HepG2 (cell line): Measurements from ENCODE around the gene TRIM31. TPM values are rescaled to one million over a fixed set of nuclear protein-coding genes. Genes with fewer than 3 reads are reported as not detected.

Experiments used
- ATAC-seq: fragments of 200-7000 bp; cut with Tn5 transposase; 3 replicates; pipeline ENCODE4 v1.9.1; 2020; ENCODE audit warnings: mild to moderate bottlenecking, moderate library complexity
- BruUV-seq: library from RNA; stranded (reverse); fragments of 400-500 nt; replicated peaks from 2 replicates; lab custom pipeline; 2021; lab: Mats Ljungman, UMichigan
- CTCF ChIA-PET: fragments of 300-600 bp; formaldehyde crosslinking; extraction: SDS; loops from one replicate; lab custom pipeline; 2021; ENCODE audit warnings: low total read pairs, inconsistent platforms, low intra/inter-chr PET ratio; lab: Yijun Ruan, JAX
- POLR2A ChIA-PET: fragments of 350-600 bp; sonication (Branson Sonifier 250); formaldehyde crosslinking; loops from one replicate; lab custom pipeline; 2020; ENCODE audit warnings: antibody characterized with exemption, inconsistent platforms; lab: Yijun Ruan, JAX
- DNase-seq: peaks from one replicate; pipeline ENCODE4 v3.0.0-alpha.2; 2015; ENCODE audit warnings: low spot score
- FAIRE-seq: peaks from 3 replicates; lab custom pipeline; 2011; peaks lifted over from hg19 to GRCh38; lab: Jason Lieb, UNC
- H2AFZ ChIP-seq: one replicate; pipeline ENCODE4 v1.6.1; 2011; ENCODE audit warnings: low read length, inconsistent platforms
- H3K27ac ChIP-seq: fragments of 300-600 bp; 3 replicates; pipeline ENCODE4 v1.8.0; 2011; ENCODE audit warnings: mixed run types, mild to moderate bottlenecking, mixed read lengths, low read length, inconsistent platforms; ENCODE audit not compliant: insufficient read depth; ENCODE audit errors: extremely low read length
- H3K27me3 ChIP-seq, 2 experiments: fragments of 200-600 bp in 1 of 2; 2 replicates in 1 of 2; 3 replicates in 1 of 2; pipeline versions ENCODE4 v1.6.0 to v1.8.0; 2011; ENCODE audit warnings: low read length in 2 of 2, mild to moderate bottlenecking in 2 of 2, moderate library complexity in 2 of 2, inconsistent platforms in 1 of 2; ENCODE audit not compliant: insufficient read depth in 2 of 2, control insufficient read depth in 1 of 2
- H3K36me3 ChIP-seq, 2 experiments: fragments of 200-600 bp in 1 of 2; replicated peaks in 1 of 2; 2 replicates in 1 of 2; 3 replicates in 1 of 2; pipeline versions ENCODE4 v1.5.1 to v1.8.0; 2011; ENCODE audit warnings: low read length in 2 of 2, inconsistent platforms in 1 of 2; ENCODE audit not compliant: insufficient read depth in 2 of 2, control insufficient read depth in 1 of 2
- H3K4me1 ChIP-seq: 2 replicates; pipeline ENCODE4 v1.5.1; 2012; ENCODE audit warnings: low read length, inconsistent platforms; ENCODE audit not compliant: insufficient read depth
- H3K4me2 ChIP-seq: 2 replicates; pipeline ENCODE4 v1.6.0; 2011; ENCODE audit warnings: low read depth, low read length, inconsistent platforms
- H3K4me3 ChIP-seq, 3 experiments: fragments of 200-600 bp in 1 of 3; sonication (generic), shearing (Covaris generic) in 1 of 3; replicated peaks in 1 of 3; 2 replicates each; pipeline ENCODE4 v1.5.1; 2011 to 2016; ENCODE audit warnings: low read length in 3 of 3, inconsistent platforms in 2 of 3, low read depth in 2 of 3, mild to moderate bottlenecking in 2 of 3, control low read depth in 1 of 3, mixed read lengths in 1 of 3; ENCODE audit not compliant: insufficient read depth in 1 of 3
- H3K79me2 ChIP-seq: one replicate; pipeline ENCODE4 v1.6.1; 2011; ENCODE audit warnings: low read length, inconsistent platforms; ENCODE audit not compliant: insufficient read depth
- H3K9ac ChIP-seq: 2 replicates; pipeline ENCODE4 v1.6.0; 2011; ENCODE audit warnings: mild to moderate bottlenecking, low read depth, low read length, inconsistent platforms; ENCODE audit not compliant: insufficient read depth
- H3K9me3 ChIP-seq: 2 replicates; pipeline ENCODE4 v1.5.1; 2012; ENCODE audit warnings: mild to moderate bottlenecking, low read length
- H4K20me1 ChIP-seq: 2 replicates; pipeline ENCODE4 v1.6.0; 2011; ENCODE audit warnings: inconsistent platforms, mild to moderate bottlenecking, low read length, moderate library complexity; ENCODE audit not compliant: insufficient read depth
- CEBPB ChIP-seq: IDR thresholded peaks from 2 replicates; pipeline ENCODE4 v1.6.1; 2011; ENCODE audit warnings: low read depth, low read length, improper control_type of control experiment, borderline replicate concordance
- DMTF1 ChIP-seq: sonication (generic); formaldehyde crosslinking; IDR thresholded peaks from 2 replicates; pipeline ENCODE4 v1.4.0; 2020; ENCODE audit warnings: mild to moderate bottlenecking, missing genetic modification reagents
- NPAS2 ChIP-seq: sonication (generic); formaldehyde crosslinking; IDR thresholded peaks from 2 replicates; pipeline ENCODE4 v1.8.0; 2022; ENCODE audit warnings: mild to moderate bottlenecking, missing genetic modification reagents, borderline replicate concordance
- POLR2AphosphoS5 ChIP-seq: IDR thresholded peaks from 2 replicates; pipeline ENCODE4 v1.6.1; 2012; ENCODE audit warnings: low read depth, low read length
- TOE1 ChIP-seq: sonication (generic); formaldehyde crosslinking; IDR thresholded peaks from 2 replicates; pipeline ENCODE4 v1.4.0; 2020; ENCODE audit warnings: mild to moderate bottlenecking, missing genetic modification reagents
- ZBTB14 ChIP-seq: sonication (generic); formaldehyde crosslinking; IDR thresholded peaks from 2 replicates; pipeline ENCODE4 v1.4.0; 2020; ENCODE audit warnings: missing genetic modification reagents
- ZBTB42 ChIP-seq: sonication (generic); formaldehyde crosslinking; IDR thresholded peaks from 2 replicates; pipeline ENCODE4 v1.5.0; 2020; ENCODE audit warnings: mild to moderate bottlenecking, missing genetic modification reagents
- ZNF225 ChIP-seq: sonication (generic); formaldehyde crosslinking; IDR thresholded peaks from 2 replicates; pipeline ENCODE4 v1.4.0; 2020; ENCODE audit warnings: mild to moderate bottlenecking, missing genetic modification reagents
- ZNF567 ChIP-seq: sonication (generic); formaldehyde crosslinking; IDR thresholded peaks from 2 replicates; pipeline ENCODE4 v1.8.1; 2023; ENCODE audit warnings: mild to moderate bottlenecking, missing genetic modification reagents, borderline replicate concordance
- ZSCAN9 ChIP-seq: IDR thresholded peaks from 2 replicates; pipeline ENCODE4 v1.6.1; 2016; ENCODE audit warnings: borderline replicate concordance
- WGBS: methylation state at CpG from one replicate; pipeline ENCODE4 v1.1.6; 2017; ENCODE audit warnings: low lambda C conversion rate; 5-methylcytosine and 5-hydroxymethylcytosine counted together
- in situ Hi-C: cut with HindIII; loops from 2 replicates; pipeline ENCODE4 v1.10.0; 2017; ENCODE audit warnings: low pct_unique_long_range_greater_than_20kb; ENCODE audit not compliant: extremely low pct_ligation_motif_present
- intact Hi-C: fragments of 100-400 bp; cut with micrococcal nuclease; formaldehyde crosslinking; loops from one replicate; pipeline ENCODE4 v1.10.0; 2022; ENCODE audit not compliant: unreplicated experiment
- polyA plus RNA-seq, 8 experiments: library from polyadenylated mRNA; depleted of rRNA in 3 of 8; stranded (reverse) in 7 of 8; unstranded in 1 of 8; fragments of >200 nt; fragmentation: Illumina TruSeq in 4 of 8; extraction: Trizol in 4 of 8; gene quantifications; 2 replicates each; pipeline versions ENCODE4 v1.2.1 to v1.2.3, GENCODE V29; 2011 to 2016; ENCODE audit warnings: low read depth in 4 of 8, missing spikeins in 1 of 8, mixed read lengths in 1 of 8; ENCODE audit not compliant: insufficient read depth in 1 of 8
- total RNA-seq, 5 experiments: library from RNA; depleted of rRNA; stranded (reverse); fragments of >200 nt; fragmentation: Illumina TruSeq; extraction: Trizol; gene quantifications; 2 replicates each; pipeline ENCODE4 v1.2.3, GENCODE V29; 2016; ENCODE audit warnings: low read depth in 1 of 5
- TF ChIP-seq, protein P1 (sequence below): sonication (generic); formaldehyde crosslinking; IDR thresholded peaks from 2 replicates; pipeline ENCODE4 v1.5.0; 2020; ENCODE audit warnings: mild to moderate bottlenecking, missing genetic modification reagents

The TRIM31 gene
- total and polyA plus RNA-seq, 2 of the 13 experiments (the other 11 are each of a cell fraction or from before 2014, with no cell fraction given), result 0.13 to 0.51 TPM

DNA sequence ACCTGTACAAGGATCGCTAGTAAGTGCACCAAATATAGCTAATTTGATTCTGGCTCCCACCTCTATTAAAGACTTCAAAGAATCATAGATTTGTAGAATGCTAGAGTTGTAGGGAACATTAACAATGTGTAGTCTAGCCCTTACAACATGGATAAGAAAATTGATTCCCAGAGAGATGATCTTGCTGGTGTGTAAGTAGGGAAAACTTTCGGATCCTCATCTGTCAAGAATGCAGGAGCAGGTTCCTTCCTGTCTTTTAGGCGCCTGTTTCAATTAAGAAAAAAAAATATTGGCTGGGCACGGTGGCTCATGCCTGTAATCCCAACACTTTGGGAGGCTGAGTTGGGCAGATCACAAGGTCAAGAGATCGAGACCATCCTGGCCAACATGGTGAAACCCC, 25.0 kb downstream of the TRIM31 start:
- Histone ChIP-seq H3K4me1 (peaks cover 19% of the 10 kb centered on the region), H3K4me3 (no peak overlapping the region), H3K36me3 (no peaks in the 10 kb centered on the region), H2AFZ (no peak overlapping the region), H3K9me3 (no peaks in the 10 kb centered on the region), H3K79me2 (no peaks in the 10 kb centered on the region), H3K4me2 (no peak overlapping the region), H3K27ac (no peak overlapping the region), H3K9ac (no peak overlapping the region), H3K27me3 (peaks cover 2 to 23% of the 10 kb centered on the region in 2 experiments; a peak in 3 of 5 replicates), H4K20me1 (no peaks in the 10 kb centered on the region)
- in situ Hi-C loops, result no loop called here
- no TSS peak for BruUV-seq
- ATAC-seq, result no peak
- no peak for DNase-seq
- ChIA-PET CTCF (no interaction called here), POLR2A (interaction anchor here (1.2 to 2.1 kb wide), 3 partner anchors 14 to 27 kb away, joined by 3 to 9 read pairs (median 4); partner anchors contain the start of gene POLR1H)
- 28% methylated on average over 5 of the region's 5 CpGs for WGBS
- no peak for TF ChIP-seq ZNF225
- no peak for FAIRE-seq
- intact Hi-C loops, result no loop called here

- 14% methylated on average over 4 of the region's 4 CpGs for whole genome bisulfite sequencing
- BruUV-seq, result no TSS peak
- ATAC-seq (no peak), DNase-seq (no peak), FAIRE-seq (no peak)
- Histone ChIP-seq H3K9ac (no peak overlapping the region), H2AFZ (no peak overlapping the region), H3K4me2 (no peak overlapping the region), H3K4me1 (peaks cover 44% of the 10 kb centered on the region), H3K79me2 (no peaks in the 10 kb centered on the region), H3K27me3 (peaks cover 1 to 40% of the 10 kb centered on the region in 2 experiments; a peak in 4 of 5 replicates), H4K20me1 (no peaks in the 10 kb centered on the region), H3K27ac (no peak overlapping the region), H3K36me3 (no peaks in the 10 kb centered on the region), H3K9me3 (no peaks in the 10 kb centered on the region), H3K4me3 (no peak overlapping the region)
- intact Hi-C loops (no loop called here), in situ Hi-C loops (no loop called here)
- TF ChIP-seq TOE1, result no peak
- TF ChIP-seq ZBTB14, result no peak
- no peak for TF ChIP-seq POLR2AphosphoS5
- no peak for TF ChIP-seq ZBTB42
- no peak for TF ChIP-seq ZNF567 (CRISPR knock-in tag)
- no peak for TF ChIP-seq ZSCAN9
- no peak for TF ChIP-seq NPAS2 (CRISPR knock-in tag)
- TF ChIP-seq CEBPB, result no peak
- TF ChIP-seq, protein P1, sequence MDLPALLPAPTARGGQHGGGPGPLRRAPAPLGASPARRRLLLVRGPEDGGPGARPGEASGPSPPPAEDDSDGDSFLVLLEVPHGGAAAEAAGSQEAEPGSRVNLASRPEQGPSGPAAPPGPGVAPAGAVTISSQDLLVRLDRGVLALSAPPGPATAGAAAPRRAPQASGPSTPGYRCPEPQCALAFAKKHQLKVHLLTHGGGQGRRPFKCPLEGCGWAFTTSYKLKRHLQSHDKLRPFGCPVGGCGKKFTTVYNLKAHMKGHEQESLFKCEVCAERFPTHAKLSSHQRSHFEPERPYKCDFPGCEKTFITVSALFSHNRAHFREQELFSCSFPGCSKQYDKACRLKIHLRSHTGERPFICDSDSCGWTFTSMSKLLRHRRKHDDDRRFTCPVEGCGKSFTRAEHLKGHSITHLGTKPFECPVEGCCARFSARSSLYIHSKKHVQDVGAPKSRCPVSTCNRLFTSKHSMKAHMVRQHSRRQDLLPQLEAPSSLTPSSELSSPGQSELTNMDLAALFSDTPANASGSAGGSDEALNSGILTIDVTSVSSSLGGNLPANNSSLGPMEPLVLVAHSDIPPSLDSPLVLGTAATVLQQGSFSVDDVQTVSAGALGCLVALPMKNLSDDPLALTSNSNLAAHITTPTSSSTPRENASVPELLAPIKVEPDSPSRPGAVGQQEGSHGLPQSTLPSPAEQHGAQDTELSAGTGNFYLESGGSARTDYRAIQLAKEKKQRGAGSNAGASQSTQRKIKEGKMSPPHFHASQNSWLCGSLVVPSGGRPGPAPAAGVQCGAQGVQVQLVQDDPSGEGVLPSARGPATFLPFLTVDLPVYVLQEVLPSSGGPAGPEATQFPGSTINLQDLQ (CRISPR knock-in tag), result no peak
- TF ChIP-seq DMTF1 (CRISPR knock-in tag), result no peak
- ChIA-PET CTCF (interaction anchor here (1.2 kb wide), 1 partner anchor 93 kb away, joined by 3 read pairs; no protein-coding TSS in a partner anchor), POLR2A (interaction anchor here (1.0 kb wide), 1 partner anchor 25 kb away, joined by 4 read pairs; no protein-coding TSS in a partner anchor)
Measured at GRCh38 chr6:30077218-30077617, 35.7 kb downstream of the TRIM31 start.
